LNCAP (cell line): Measurements from ENCODE around the gene SLC2A10.
A peak's percentile ranks its signal among the peaks of the same experiment; 100 is the strongest.

Source experiments
- TF ChIP-seq, protein P1 (sequence below): fragments of 450-650 bp; IDR thresholded peaks from 2 replicates; pipeline ENCODE4 v1.5.1; 2017; ENCODE audit warnings: mild to moderate bottlenecking

Gene SLC2A10

DNA sequence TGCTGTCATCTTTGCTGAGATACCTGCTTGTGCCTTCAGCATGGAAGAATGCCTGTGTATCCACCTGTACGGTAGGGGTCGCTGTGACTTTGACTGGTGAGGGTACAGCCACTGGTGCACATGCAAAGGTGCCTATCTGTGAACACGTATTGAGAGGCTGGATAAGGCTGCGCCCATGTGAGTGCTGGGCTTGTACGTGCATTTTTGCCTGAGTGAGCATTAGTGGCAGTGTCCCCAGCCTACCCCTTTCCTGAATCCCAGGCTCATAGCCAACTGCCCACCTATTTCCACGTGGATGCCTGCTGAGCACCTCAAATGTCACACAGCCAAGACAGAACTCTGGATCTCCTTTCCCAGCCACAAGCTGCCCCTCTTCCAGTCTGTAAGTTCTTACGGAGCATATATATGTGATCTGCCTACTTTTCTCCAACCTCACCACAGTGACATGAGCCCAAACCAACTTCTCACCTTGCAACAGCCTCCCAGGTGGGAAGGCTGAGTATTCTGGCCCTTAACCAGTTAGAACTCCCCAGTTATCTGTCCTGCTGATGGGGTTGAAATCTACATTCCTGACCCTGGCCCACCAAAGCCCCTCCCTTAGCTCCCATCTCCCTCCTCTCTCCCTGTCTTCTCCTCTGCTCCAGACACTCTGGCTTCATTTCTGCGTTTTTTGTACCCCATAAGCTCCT lies 1.1 kb upstream of the SLC2A10 start:
- TF ChIP-seq, protein P1, sequence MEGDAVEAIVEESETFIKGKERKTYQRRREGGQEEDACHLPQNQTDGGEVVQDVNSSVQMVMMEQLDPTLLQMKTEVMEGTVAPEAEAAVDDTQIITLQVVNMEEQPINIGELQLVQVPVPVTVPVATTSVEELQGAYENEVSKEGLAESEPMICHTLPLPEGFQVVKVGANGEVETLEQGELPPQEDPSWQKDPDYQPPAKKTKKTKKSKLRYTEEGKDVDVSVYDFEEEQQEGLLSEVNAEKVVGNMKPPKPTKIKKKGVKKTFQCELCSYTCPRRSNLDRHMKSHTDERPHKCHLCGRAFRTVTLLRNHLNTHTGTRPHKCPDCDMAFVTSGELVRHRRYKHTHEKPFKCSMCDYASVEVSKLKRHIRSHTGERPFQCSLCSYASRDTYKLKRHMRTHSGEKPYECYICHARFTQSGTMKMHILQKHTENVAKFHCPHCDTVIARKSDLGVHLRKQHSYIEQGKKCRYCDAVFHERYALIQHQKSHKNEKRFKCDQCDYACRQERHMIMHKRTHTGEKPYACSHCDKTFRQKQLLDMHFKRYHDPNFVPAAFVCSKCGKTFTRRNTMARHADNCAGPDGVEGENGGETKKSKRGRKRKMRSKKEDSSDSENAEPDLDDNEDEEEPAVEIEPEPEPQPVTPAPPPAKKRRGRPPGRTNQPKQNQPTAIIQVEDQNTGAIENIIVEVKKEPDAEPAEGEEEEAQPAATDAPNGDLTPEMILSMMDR: no peak

DNA sequence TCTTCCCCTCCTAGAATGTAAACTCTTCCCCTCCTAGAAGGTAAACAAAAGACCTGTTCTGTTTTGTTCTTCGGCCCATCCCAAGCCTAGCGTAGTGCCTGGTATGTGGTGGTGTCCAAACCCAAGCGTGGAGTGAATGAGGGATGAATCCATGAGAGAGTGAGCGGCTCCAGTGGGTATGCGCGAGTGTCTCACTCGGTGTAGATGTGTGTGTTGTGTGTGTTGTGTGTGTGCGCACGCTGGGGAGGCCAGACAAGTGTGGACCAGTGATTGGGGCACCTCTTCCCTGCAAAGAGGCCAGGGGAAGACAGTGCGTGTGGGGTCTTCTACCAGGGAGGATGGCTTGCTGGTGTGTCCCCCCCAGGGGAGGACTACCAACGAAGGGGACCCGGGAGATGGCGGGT lies 392 bp upstream of the SLC2A10 start:
- TF ChIP-seq, protein P1: no peak

DNA sequence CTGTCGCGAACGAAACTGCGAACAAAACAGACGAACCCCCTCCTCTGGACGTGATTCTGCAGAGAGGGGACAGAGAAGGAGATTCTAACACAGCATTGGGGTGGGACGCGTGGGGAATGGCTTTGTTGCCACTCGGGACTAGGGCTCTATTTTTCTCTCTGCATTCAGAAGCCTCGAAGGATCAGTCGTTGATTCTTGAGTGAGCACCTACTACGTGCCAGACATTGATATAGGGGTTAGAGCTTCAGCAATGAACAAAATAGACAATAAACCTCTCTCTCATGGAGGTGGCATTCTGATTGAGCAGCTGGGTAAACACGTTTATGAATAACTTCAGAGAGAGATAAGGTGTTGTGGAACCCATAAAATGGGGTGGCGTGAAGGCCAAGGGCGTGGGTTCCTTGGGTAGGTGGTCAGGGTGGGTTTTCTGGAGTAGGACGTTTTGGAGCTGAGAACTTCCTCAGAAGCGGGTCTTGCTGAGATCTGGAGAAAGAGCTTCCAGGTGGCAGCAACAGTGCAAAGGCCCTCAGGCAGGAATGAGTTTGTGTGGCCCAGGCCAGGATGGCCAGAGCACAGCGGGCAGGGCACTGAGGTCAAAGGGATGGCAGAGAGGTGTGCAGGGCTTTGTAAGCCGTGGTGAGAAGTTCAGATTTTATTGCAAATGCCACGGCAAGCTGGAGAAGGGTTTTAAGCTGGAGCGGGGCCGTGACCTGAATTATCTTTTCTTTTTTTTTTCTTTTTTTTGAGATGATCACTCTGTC lies 884 bp downstream of the SLC2A10 start:
- TF ChIP-seq, protein P1: no peak

DNA sequence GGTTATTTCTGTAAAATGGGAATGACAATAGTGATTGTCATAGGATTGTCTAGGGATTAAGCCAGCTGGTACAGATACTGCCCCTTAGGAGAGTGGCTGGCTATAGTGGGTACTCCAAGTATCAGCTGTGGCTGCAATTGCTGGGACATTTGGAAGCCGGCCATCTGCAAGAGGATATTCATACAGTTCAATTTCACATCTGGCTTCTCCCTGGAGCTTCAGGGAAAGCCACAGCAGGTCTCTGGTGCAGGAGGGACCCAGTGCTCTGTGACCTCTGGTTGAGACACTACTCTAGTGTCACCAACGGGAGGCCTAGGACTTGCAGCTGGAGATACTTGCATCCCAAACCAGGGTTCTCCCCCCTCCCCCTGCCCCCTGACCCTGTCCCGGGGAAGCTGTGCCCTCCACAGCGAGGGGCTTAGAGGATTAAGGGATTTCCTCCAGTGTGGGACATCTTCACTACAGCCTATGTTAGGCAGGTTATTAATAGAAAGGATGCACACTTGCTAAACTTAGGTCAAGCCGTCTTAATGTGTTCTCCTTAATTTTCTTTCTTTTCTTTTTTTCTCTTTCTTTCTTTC lies 2.7 kb downstream of the SLC2A10 start:
- TF ChIP-seq, protein P1: no peak

DNA sequence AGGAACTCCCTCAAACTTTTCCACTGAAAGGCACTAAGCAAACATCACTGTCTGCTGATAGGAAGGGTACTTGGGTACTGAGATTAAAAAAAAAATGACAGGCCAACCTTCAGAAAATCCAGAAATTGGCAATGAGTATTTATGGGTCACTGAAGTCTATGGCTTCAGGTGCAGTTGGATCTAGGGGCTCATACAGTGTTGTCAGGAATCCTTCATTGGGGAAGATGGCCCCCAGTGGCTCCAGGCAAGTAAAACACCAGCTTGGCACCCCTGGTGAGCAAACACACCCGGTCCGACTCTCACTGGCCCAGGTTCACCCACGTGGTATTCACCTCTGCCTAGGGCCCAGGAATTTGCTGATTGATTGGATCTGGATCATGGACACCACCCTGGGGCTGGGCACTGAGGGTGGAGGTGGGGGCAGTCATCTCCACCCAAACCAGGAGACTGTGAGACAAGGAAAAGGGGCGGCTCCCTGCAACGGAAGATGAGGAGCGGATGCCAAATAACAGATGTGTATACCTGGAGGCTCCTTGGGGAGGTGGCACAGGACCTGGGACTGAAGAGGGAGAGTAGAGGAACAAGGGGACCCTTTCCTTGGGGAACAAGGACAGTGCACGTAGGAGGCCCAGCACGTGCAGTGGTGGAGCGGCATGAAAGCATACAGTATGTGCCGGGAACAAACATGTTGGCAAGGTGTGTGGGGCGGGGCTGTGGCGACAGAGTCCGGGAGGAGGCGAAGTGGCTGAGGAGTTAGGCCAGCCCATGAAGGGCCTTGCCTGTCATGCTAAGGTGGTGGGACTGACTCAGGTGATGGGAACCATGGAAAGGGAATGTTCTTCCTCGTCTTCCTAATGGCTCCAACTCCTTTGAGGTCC lies 4.7 kb downstream of the SLC2A10 start:
- TF ChIP-seq, protein P1: no peak

DNA sequence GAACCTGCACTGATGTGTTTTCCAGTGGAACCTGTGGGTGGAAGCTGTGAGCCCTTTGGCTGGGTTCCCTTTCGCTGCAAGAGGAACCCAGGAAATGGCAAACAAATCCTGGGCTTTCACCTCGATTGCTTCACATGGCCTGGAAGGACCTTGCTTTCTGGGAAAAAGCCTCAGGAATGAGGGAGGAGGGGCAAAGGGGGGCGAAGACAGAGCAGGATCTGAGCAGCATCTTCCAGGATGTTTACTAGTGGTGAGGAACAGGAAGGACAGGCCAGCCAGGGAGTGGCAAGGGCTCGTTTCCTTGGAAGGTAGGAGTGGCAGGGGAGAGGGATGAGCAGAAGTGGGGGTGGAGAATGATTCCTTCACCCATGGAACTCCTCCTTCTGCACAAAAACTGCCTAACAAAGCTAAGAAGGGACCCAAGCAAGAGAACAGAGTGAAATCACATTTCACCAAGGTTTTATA lies 5.9 kb downstream of the SLC2A10 start:
- TF ChIP-seq, protein P1: peak; percentile 24; the same call in 1 of the 2 replicates
